Vagina (tissue), 2 donors: Measurements from ENCODE around the gene MAP3K7. TPM values are rescaled to one million over a fixed set of nuclear protein-coding genes. Genes with fewer than 3 reads are reported as not detected.

Source experiments
- DNase-seq, 2 donors: peaks; one replicate each; pipeline ENCODE4 v3.0.0-alpha.2; 2017; ENCODE audit errors: extremely low spot score in 2 of 2
- H3K27ac ChIP-seq: fragments of 200-600 bp; sonication (generic); one replicate; pipeline ENCODE4 v1.5.1; 2019
- H3K27me3 ChIP-seq: fragments of 200-600 bp; sonication (generic); one replicate; pipeline ENCODE4 v1.5.1; 2019
- H3K36me3 ChIP-seq, 2 donors: fragments of 200-600 bp; sonication (generic); one replicate each; pipeline ENCODE4 v1.5.1; 2017 to 2019
- H3K4me1 ChIP-seq: fragments of 200-600 bp; sonication (generic); one replicate; pipeline ENCODE4 v1.5.1; 2019
- H3K4me3 ChIP-seq, 2 donors: fragments of 200-600 bp; sonication (generic); 1 replicate in 1 of 2; 2 replicates in 1 of 2; pipeline ENCODE4 v1.5.1; 2016 to 2019
- H3K9me3 ChIP-seq: fragments of 200-600 bp; sonication (generic); one replicate; pipeline ENCODE4 v1.5.1; 2019
- POLR2A ChIP-seq, 2 donors: fragments of 450-650 bp; IDR thresholded peaks; one replicate each; pipeline ENCODE4 v1.6.1; 2017; ENCODE audit warnings: antibody characterized with exemption in 2 of 2, mild to moderate bottlenecking in 2 of 2, moderate library complexity in 2 of 2
- POLR2AphosphoS5 ChIP-seq, 2 donors: sonication (generic); formaldehyde crosslinking; IDR thresholded peaks; one replicate each; pipeline ENCODE4 v1.9.0; 2017; ENCODE audit warnings: antibody characterized with exemption in 2 of 2, mild to moderate bottlenecking in 2 of 2, low read depth in 1 of 2; ENCODE audit not compliant: insufficient read depth in 1 of 2
- intact Hi-C: fragments of 100-400 bp; cut with DNase I; formaldehyde crosslinking; loops from one replicate; pipeline ENCODE4 v1.15.1; 2023
- total RNA-seq: library from RNA; depleted of rRNA; stranded (reverse); fragments of >200 nt; gene quantifications from one replicate; pipeline ENCODE4 v1.2.3, GENCODE V29; 2016
- TF ChIP-seq, protein P1 (sequence below), 3 experiments: fragments of 450-650 bp in 2 of 3; fragments of 200-600 bp in 1 of 3; sonication (generic) in 1 of 3; IDR thresholded peaks; one replicate each; pipeline ENCODE4 v1.5.1; 2017 to 2019; ENCODE audit warnings: antibody characterized with exemption in 3 of 3, mild to moderate bottlenecking in 2 of 3, moderate library complexity in 2 of 3

MAP3K7 gene
- total RNA-seq, 1 donor from 2014 or later = 27.0 TPM

DNA sequence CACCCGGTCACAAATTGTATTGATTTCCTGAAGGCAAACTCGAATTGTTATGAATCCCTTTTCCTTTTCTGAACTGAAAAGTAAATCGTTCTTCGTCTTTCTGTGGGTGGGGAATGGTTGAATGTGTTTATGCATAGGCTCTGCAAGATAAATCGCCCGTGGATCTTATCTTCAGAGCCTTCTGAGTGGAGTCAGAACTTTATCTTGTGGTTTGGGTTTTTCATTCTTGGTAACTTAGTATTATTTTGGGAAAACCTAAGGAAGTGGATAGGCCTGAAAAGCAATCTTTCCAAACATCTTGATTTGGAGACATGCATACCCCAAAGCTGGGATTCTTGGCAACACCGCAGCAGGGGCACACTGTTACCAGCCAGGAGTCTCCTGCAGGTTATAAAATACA, 122.4 kb downstream of the MAP3K7 start:
- H3K36me3 ChIP-seq = no peaks in the 10 kb centered on the region
- H3K4me1 ChIP-seq = no peaks in the 10 kb centered on the region
- no peak for DNase-seq
- no peaks in the 10 kb centered on the region for H3K9me3 ChIP-seq
- H3K4me3 ChIP-seq = no peak overlapping the region
- TF ChIP-seq POLR2A (IDR thresholded peaks at IDR 0.05) (no peak), POLR2AphosphoS5 (IDR thresholded peaks at IDR 0.05; ENCODE audit: insufficient read depth in 1 of 2, low read depth in 1 of 2) (no peak)
- TF ChIP-seq, protein P1, sequence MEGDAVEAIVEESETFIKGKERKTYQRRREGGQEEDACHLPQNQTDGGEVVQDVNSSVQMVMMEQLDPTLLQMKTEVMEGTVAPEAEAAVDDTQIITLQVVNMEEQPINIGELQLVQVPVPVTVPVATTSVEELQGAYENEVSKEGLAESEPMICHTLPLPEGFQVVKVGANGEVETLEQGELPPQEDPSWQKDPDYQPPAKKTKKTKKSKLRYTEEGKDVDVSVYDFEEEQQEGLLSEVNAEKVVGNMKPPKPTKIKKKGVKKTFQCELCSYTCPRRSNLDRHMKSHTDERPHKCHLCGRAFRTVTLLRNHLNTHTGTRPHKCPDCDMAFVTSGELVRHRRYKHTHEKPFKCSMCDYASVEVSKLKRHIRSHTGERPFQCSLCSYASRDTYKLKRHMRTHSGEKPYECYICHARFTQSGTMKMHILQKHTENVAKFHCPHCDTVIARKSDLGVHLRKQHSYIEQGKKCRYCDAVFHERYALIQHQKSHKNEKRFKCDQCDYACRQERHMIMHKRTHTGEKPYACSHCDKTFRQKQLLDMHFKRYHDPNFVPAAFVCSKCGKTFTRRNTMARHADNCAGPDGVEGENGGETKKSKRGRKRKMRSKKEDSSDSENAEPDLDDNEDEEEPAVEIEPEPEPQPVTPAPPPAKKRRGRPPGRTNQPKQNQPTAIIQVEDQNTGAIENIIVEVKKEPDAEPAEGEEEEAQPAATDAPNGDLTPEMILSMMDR (IDR thresholded peaks at IDR 0.05) = no peak
- H3K27ac ChIP-seq = no peak overlapping the region
- intact Hi-C loops = no loop called here
- H3K27me3 ChIP-seq = no peaks in the 10 kb centered on the region

DNA sequence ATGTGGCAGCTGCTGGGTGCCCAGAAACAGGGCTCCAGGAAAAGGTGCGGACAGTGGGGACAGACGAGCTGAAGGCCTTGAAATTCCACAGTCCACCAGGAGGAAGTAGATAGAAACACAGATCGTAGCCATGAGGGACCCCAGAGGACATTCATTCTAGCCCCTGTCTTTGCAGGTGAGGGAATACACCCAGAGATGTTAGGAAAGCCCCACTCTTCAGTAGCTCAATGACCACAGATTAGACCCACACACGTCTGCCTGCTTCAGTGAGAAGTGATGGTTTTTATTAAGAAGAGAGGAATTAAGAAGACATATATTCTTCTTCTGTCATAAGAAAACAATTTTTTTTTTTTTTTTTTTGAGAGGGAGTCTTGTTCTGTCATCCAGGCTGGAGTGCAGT, 123.0 kb downstream of the MAP3K7 start:
- TF ChIP-seq POLR2AphosphoS5 (IDR thresholded peaks at IDR 0.05; ENCODE audit: insufficient read depth in 1 of 2, low read depth in 1 of 2) (no peak), POLR2A (IDR thresholded peaks at IDR 0.05) (no peak)
- TF ChIP-seq, protein P1 (IDR thresholded peaks at IDR 0.05) = no peak
- no peaks in the 10 kb centered on the region for H3K9me3 ChIP-seq
- intact Hi-C loops = no loop called here
- H3K4me1 ChIP-seq = no peaks in the 10 kb centered on the region
- no peak overlapping the region for H3K4me3 ChIP-seq
- H3K36me3 ChIP-seq = no peaks in the 10 kb centered on the region
- H3K27me3 ChIP-seq = no peaks in the 10 kb centered on the region
- no peak for DNase-seq
- H3K27ac ChIP-seq = no peak overlapping the region
